Subcutaneous adipose tissue (tissue), 4 donors: ENCODE results near the gene UQCC5. TPM values are rescaled to one million over a fixed set of nuclear protein-coding genes. Genes with fewer than 3 reads are reported as not detected.

Experiments used
- total RNA-seq, 4 donors: library from RNA; depleted of rRNA; stranded (reverse); fragments of >200 nt; gene quantifications; one replicate each; pipeline ENCODE4 v1.1.0, GENCODE V29; 2016
- TF ChIP-seq, protein P1 (sequence below): fragments of 450-650 bp; IDR thresholded peaks from one replicate; pipeline ENCODE4 v1.5.1; 2016; ENCODE audit warnings: low read depth, mild to moderate bottlenecking, control low read depth, antibody characterized with exemption, moderate library complexity

The UQCC5 gene
- total RNA-seq, 4 donors from 2014 or later, result 1.5 to 4.9 (median 2.3) TPM

DNA sequence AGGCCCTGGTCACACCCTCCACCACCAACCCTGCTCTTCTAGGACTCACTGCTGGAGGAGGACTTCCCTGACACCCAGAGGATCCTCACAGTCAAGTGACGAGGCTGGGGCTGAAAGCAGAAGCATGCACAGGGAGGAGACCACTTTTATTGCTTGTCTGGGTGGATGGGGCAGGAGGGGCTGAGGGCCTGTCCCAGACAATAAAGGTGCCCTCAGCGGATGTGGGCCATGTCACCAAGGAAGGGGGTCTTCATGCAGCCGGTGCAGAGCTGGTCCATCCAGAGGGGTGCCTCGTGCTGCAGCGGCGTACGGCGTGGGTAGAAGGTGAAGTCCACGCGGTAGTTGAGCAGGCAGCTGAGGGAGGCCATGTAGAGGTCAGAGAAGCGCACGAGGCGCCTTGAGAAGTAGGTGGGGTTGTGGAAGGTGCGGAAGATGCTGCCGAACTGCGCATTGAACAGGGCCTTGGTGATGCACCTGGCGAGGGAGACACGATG lies 12.1 kb upstream of the UQCC5 start:
- TF ChIP-seq, protein P1, sequence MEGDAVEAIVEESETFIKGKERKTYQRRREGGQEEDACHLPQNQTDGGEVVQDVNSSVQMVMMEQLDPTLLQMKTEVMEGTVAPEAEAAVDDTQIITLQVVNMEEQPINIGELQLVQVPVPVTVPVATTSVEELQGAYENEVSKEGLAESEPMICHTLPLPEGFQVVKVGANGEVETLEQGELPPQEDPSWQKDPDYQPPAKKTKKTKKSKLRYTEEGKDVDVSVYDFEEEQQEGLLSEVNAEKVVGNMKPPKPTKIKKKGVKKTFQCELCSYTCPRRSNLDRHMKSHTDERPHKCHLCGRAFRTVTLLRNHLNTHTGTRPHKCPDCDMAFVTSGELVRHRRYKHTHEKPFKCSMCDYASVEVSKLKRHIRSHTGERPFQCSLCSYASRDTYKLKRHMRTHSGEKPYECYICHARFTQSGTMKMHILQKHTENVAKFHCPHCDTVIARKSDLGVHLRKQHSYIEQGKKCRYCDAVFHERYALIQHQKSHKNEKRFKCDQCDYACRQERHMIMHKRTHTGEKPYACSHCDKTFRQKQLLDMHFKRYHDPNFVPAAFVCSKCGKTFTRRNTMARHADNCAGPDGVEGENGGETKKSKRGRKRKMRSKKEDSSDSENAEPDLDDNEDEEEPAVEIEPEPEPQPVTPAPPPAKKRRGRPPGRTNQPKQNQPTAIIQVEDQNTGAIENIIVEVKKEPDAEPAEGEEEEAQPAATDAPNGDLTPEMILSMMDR, result no peak

DNA sequence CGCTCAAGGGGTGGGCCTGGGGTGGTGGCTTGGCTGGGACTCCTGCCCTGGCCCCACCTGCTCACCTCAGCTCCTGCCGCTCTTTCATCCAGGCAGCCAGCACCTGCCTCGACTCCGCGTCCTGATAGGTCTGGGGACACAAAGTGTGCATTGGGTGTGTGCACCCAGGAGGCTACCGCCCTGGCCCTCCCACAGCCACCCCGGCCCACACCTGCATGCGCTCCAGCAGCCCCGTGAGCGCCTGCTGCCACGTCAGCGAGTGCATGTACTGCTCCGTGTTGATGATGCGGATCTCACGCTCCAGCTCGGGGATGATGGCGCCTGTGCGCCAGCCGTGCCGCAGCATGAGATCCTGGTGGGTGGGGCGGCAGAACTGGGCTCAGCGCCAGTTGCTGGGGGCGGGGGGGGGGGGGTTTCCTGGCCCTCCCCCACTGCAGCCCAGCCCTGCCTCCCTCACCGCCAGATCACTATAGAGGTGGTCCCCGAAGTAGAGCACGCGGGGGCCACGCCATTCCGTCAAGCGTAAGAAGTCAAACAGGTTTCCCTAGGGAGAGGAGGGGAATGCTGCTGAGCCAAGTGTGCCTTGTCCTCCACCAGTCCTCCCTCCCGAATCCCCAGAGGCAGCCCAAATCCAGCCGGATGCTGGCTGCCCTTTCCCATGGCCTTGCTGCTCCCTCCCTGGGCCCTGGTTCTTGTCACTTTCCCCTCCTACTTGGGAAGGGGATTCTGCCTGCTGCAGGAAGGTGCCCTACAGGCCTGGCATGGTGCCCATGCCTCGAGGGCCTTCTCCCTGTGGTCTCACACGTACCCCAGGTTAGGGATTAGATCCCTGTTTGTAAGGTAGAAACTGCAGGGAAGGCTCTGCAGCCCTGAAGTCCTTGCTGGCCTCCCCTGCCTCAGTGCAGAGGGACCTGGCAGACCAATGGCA lies 11.4 kb upstream of the UQCC5 start:
- TF ChIP-seq, protein P1, result no peak

GRCh38 chr3:52525680-52526561 lies 10.5 kb upstream of the UQCC5 start:
- TF ChIP-seq, protein P1, result no peak

- TF ChIP-seq, protein P1, result no peak
These were observed 9.2 kb upstream of the UQCC5 start for GRCh38 chr3:52527039-52527731.

DNA sequence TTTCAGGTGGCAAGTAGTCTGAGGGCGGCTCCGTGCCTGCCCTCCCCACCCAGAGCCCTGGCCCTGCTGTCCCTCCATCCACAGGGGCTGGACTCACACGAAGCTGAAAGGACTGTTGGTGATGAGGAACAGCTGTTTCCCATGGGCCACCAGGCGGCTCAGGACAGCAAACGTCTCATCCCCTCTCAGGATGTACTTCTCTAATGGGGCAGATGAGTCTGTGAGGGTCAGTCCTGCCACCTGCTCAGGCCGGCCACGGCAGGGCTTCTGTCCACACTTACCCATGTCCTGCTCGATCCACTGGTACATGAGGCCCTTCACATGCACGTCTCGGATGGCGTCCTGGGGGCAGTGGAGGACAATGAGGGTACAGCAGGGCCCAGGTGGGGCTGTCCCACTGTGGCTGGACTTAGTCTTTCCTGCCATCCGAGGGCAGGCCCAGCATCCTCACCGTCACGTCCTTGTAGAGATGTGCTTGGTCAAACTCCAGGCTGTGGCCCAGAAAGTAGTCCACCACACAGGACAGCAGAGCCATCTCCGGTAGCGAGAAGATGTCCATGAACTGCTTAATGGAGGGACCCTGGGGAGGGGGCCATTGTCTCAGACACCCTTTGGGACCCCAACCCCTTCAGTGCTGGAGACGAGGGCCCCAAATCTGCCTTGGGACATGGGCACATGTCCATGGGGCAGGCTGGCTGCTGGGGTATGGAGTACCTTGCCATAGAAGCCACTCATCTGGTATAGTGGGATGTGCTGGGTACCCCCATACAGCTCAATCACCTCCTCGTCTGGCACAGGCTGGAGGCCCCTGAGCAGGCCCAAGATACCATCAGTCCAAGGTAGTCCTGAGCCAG lies 8.4 kb upstream of the UQCC5 start:
- TF ChIP-seq, protein P1, result no peak

DNA sequence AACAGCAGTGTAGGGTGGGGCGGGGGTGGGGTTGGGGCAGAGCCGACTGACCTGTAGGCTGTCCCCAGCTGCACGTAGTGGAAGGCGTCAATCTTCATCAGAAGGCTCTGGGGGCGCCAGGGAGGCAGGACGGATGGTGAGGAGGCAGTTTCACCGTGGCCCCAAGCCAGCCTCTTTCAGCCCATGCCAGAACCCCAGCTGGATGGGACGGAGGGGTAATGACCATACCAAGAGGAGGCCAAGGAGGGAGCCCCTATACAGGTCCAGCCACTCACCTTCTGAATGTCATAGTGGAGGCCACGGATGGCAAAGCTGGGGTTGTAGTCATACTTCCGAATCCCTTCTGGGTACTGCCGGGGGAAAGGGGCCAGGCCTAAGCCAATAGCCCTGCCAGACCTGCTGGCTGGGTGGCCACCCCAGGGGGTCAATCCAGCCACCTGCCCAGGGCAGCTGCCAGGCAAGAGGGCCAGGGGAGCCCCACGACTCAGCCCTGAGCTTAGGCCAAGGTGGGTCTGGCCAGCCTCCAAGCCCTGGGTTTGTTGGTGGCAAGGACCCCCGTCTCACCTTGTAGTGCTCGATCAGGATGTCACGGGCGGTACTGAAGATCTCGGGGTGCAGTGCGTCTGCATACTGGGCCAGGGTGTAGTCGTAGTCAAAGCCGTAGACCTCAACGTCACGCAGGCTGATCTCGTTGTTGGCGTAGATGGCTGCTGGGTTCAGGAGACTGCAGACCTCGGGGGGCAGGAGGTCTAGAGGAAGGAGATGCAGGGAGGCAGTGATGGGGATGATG lies 7.6 kb upstream of the UQCC5 start:
- TF ChIP-seq, protein P1, result no peak
